ENCODE results near the gene TRAIP. TPM values are rescaled to one million over a fixed set of nuclear protein-coding genes. Genes with fewer than 3 reads are reported as not detected.

TRAIP gene
- total RNA-seq, 1 experiment from 2014 or later, result 28.0 TPM

GRCh38 chr3:49813497-49814174 lies 42.7 kb downstream of the TRAIP start, which contains the start of gene UBA7:
Gene UBA7 (minus strand): TSS chr3:49813953. CDS start chr3:49813787, 166 bp downstream.
- POLR2A ChIA-PET, result no interaction called here
- H3K4me3 Mint-ChIP-seq (ENCODE audit: unreplicated experiment), result no peak within 1 kb of the TSS
- no peaks in the 10 kb centered on the region for H3K4me1 Mint-ChIP-seq (ENCODE audit: low read depth, unreplicated experiment)
- Histone ChIP-seq H3K36me3 (ENCODE audit: control insufficient read depth, insufficient read depth, low read length) (no peaks in the 10 kb centered on the region), H3K27me3 (replicated peaks; ENCODE audit: control insufficient read depth, insufficient read depth, low read length) (no peaks in the 10 kb centered on the region), H3K4me3 (ENCODE audit: low read depth, low read length) (no peak within 1 kb of the TSS), H3K9me3 (no peaks in the 10 kb centered on the region), H3K4me1 (no peaks in the 10 kb centered on the region)
- H3K27me3 Mint-ChIP-seq (ENCODE audit: insufficient read depth, unreplicated experiment), result no peaks in the 10 kb centered on the region
- H3K36me3 Mint-ChIP-seq (ENCODE audit: insufficient read depth, unreplicated experiment), result no peaks in the 10 kb centered on the region
- TF ChIP-seq, protein P1, sequence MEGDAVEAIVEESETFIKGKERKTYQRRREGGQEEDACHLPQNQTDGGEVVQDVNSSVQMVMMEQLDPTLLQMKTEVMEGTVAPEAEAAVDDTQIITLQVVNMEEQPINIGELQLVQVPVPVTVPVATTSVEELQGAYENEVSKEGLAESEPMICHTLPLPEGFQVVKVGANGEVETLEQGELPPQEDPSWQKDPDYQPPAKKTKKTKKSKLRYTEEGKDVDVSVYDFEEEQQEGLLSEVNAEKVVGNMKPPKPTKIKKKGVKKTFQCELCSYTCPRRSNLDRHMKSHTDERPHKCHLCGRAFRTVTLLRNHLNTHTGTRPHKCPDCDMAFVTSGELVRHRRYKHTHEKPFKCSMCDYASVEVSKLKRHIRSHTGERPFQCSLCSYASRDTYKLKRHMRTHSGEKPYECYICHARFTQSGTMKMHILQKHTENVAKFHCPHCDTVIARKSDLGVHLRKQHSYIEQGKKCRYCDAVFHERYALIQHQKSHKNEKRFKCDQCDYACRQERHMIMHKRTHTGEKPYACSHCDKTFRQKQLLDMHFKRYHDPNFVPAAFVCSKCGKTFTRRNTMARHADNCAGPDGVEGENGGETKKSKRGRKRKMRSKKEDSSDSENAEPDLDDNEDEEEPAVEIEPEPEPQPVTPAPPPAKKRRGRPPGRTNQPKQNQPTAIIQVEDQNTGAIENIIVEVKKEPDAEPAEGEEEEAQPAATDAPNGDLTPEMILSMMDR (IDR thresholded peaks at IDR 0.05; ENCODE audit: insufficient read depth in 1 of 2, low read depth in 1 of 2, low read length in 1 of 2, severe bottlenecking in 1 of 2, unreplicated experiment in 1 of 2), result no peak
- intact Hi-C loops (cut with micrococcal nuclease; ENCODE audit: unreplicated experiment), result no loop called here
- H3K27ac Mint-ChIP-seq (ENCODE audit: unreplicated experiment), result no peak within 1 kb of the TSS
- CTCF ChIA-PET, result interaction anchor here (0.9 to 1.0 kb wide), 2 partner anchors 11 to 26 kb away, joined by 3 read pairs; partner anchors contain the start of gene INKA1
- H3K9me3 Mint-ChIP-seq (ENCODE audit: unreplicated experiment), result no peaks in the 10 kb centered on the region
- DNase-seq, result no peak
- BruUV-seq (replicated peaks), result no TSS peak

GRCh38 chr3:49812916-49813496 lies 43.4 kb downstream of the TRAIP start:
- TF ChIP-seq, protein P1 (IDR thresholded peaks at IDR 0.05; ENCODE audit: insufficient read depth in 1 of 2, low read depth in 1 of 2, low read length in 1 of 2, severe bottlenecking in 1 of 2, unreplicated experiment in 1 of 2), result no peak
- no peak overlapping the region for H3K4me3 ChIP-seq (ENCODE audit: low read depth, low read length)
- H3K36me3 Mint-ChIP-seq (ENCODE audit: insufficient read depth, unreplicated experiment), result no peaks in the 10 kb centered on the region
- ChIA-PET POLR2A (no interaction called here), CTCF (interaction anchor here (0.9 to 1.0 kb wide), 2 partner anchors 10 to 26 kb away, joined by 3 read pairs; partner anchors contain the start of gene INKA1)
- no peak for DNase-seq
- no peaks in the 10 kb centered on the region for H3K36me3 ChIP-seq (ENCODE audit: control insufficient read depth, insufficient read depth, low read length)
- no peaks in the 10 kb centered on the region for H3K27me3 ChIP-seq (replicated peaks; ENCODE audit: control insufficient read depth, insufficient read depth, low read length)
- BruUV-seq (replicated peaks), result no TSS peak
- no peak overlapping the region for H3K4me3 Mint-ChIP-seq (ENCODE audit: unreplicated experiment)
- no peaks in the 10 kb centered on the region for H3K27me3 Mint-ChIP-seq (ENCODE audit: insufficient read depth, unreplicated experiment)
- H3K9me3 ChIP-seq, result no peaks in the 10 kb centered on the region
- no peaks in the 10 kb centered on the region for H3K9me3 Mint-ChIP-seq (ENCODE audit: unreplicated experiment)
- H3K4me1 ChIP-seq, result no peaks in the 10 kb centered on the region
- no peak overlapping the region for H3K27ac Mint-ChIP-seq (ENCODE audit: unreplicated experiment)
- no peaks in the 10 kb centered on the region for H3K4me1 Mint-ChIP-seq (ENCODE audit: low read depth, unreplicated experiment)
- intact Hi-C loops (cut with micrococcal nuclease; ENCODE audit: unreplicated experiment), result no loop called here

- no peaks in the 10 kb centered on the region for H3K4me1 ChIP-seq
- TF ChIP-seq, protein P1 (IDR thresholded peaks at IDR 0.05; ENCODE audit: insufficient read depth in 1 of 2, low read depth in 1 of 2, low read length in 1 of 2, severe bottlenecking in 1 of 2, unreplicated experiment in 1 of 2), result no peak
- POLR2A ChIA-PET, result interaction anchor here (0.6 kb wide), 1 partner anchor 122 kb away, joined by 3 read pairs; the partner anchor contains the start of gene MON1A
Measured at GRCh38 chr3:49807431-49808114, 48.8 kb downstream of the TRAIP start.

More at GRCh38 chr3:49807431-49808114, 48.8 kb downstream of the TRAIP start:
- no peaks in the 10 kb centered on the region for H3K9me3 Mint-ChIP-seq (ENCODE audit: unreplicated experiment)
- H3K36me3 Mint-ChIP-seq (ENCODE audit: insufficient read depth, unreplicated experiment), result peaks cover 1% of the 10 kb centered on the region
- no peak for DNase-seq
- H3K27ac Mint-ChIP-seq (ENCODE audit: unreplicated experiment), result no peak overlapping the region
- H3K4me3 Mint-ChIP-seq (ENCODE audit: unreplicated experiment), result no peak overlapping the region
- H3K4me3 ChIP-seq (ENCODE audit: low read depth, low read length), result no peak overlapping the region
- H3K4me1 Mint-ChIP-seq (ENCODE audit: low read depth, unreplicated experiment), result peaks cover 2% of the 10 kb centered on the region
- no peaks in the 10 kb centered on the region for H3K27me3 Mint-ChIP-seq (ENCODE audit: insufficient read depth, unreplicated experiment)
- H3K36me3 ChIP-seq (ENCODE audit: control insufficient read depth, insufficient read depth, low read length), result no peaks in the 10 kb centered on the region
- H3K27me3 ChIP-seq (replicated peaks; ENCODE audit: control insufficient read depth, insufficient read depth, low read length), result no peaks in the 10 kb centered on the region
- no peaks in the 10 kb centered on the region for H3K9me3 ChIP-seq
- intact Hi-C loops (cut with micrococcal nuclease; ENCODE audit: unreplicated experiment), result no loop called here
- CTCF ChIA-PET, result interaction anchor here (1.2 kb wide), 1 partner anchor 31 kb away, joined by 3 read pairs; no protein-coding TSS in a partner anchor
- BruUV-seq (replicated peaks), result no TSS peak
